ENCODE measurements around the gene P2RY11. TPM values are rescaled to one million over a fixed set of nuclear protein-coding genes. Genes with fewer than 3 reads are reported as not detected.

Gene P2RY11
- total RNA-seq, 1 experiment from 2014 or later, result 0.96 TPM

GRCh38 chr19:10141479-10141878 is 30.0 kb downstream of the P2RY11 start:
- no peak for DNase-seq (ENCODE audit: low read depth)

DNA sequence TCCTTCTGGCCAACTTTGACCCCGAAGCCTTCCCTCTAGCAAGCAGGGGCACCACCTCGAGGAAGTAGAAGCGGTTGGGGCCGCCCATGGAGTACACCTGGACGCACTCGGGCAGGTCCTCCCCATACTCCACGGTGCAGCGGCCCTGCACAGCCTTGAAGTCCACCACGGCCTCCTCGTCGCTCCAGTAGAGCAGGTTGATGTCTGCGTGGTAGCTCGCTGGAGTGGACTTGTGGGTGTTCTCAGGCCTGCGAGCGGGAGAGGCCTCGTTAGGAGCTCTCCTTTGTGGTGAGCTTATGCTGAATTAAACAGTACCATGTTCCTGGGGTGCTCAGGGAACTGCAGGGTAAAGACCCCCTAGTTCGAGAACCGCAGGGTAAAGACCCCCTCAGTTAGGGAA is 30.5 kb downstream of the P2RY11 start:
- DNase-seq (ENCODE audit: low read depth), result no peak

GRCh38 chr19:10142701-10143375 is 31.3 kb downstream of the P2RY11 start:
- no peak for DNase-seq (ENCODE audit: low read depth)

DNA sequence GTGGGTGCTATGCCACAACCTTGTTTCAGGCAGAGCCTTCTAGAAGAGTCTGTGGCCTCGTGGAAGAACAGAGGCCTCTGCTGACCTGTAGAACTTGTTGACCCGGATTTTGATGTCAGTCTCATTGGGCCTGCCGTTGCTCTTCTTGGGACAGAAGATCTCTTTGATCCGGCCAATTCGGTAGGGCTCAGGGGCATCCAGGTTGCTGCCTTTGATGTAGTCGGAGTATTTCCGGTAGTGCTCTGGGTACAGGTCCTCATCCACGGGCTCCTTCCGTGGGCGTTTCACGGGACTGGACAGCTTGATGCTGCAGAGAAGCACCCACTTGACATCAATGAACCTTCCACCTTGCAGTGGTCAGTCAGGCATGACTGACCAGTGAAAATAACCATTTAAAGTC is 32.2 kb downstream of the P2RY11 start:
- DNase-seq (ENCODE audit: low read depth), result no peak

DNA sequence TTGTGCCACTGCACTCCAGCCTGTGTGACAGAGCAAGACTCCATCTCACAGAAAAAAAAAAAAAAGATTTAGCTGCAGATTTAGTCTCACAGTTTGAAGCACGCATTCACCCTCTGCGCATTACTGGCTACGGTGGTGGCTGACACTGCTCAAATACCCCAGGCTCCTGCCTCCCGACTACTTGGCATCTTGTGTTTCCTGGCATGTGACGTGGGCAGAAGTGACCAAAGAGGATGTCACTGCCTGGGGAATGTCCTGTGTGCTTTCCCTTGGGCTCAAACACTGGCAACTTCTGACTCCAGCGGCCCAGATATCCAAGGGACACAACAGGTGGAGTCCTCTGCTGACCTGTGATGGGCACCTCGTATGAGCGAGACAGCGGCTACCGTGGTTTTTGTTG is 32.9 kb downstream of the P2RY11 start:
- no peak for DNase-seq (ENCODE audit: low read depth)

GRCh38 chr19:10145031-10145430 is 33.5 kb downstream of the P2RY11 start:
- peak; percentile 25 for DNase-seq (ENCODE audit: low read depth)

DNA sequence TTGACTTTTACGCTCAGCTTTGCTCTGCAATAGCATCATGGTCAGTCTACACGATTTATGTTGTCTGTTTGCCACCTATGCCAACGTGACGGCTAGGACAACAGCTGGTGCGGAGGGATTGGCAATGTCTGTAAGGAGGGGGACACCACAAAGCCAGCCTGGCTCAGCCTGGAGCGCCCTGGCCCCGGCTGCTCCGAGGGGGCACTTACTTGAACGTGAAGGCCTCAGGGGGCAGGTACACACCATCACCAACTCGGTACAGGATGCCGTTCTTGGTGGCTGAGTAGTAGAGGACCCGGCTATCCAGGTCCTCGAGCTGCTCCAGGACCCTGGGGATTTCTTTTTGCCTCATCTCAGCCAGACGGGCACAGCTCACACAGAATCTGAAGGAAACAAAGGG is 34.6 kb downstream of the P2RY11 start:
- DNase-seq (ENCODE audit: low read depth), result no peak

- DNase-seq (ENCODE audit: low read depth), result no peak
Observed at GRCh38 chr19:10149427-10149826, 37.9 kb downstream of the P2RY11 start.

DNA sequence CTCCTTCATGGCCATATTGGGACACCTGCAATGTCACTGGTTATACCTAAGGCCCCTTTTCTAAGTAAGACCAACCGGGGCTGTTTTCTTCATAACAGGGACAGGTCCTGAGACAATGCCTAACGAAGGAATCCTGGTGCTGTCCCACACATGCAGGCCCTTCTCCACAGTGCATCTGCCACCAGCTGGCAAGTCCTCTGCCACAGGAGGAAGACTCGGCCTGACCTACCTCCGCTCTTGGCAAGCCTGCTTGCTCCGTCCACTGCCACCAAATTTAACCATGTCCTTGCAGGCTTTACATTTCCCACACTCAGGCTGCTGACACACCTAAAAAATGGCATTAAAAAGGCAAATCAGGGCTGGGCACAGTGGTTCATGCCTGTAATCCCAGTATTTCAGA is 40.0 kb downstream of the P2RY11 start:
- DNase-seq (ENCODE audit: low read depth), result no peak

DNA sequence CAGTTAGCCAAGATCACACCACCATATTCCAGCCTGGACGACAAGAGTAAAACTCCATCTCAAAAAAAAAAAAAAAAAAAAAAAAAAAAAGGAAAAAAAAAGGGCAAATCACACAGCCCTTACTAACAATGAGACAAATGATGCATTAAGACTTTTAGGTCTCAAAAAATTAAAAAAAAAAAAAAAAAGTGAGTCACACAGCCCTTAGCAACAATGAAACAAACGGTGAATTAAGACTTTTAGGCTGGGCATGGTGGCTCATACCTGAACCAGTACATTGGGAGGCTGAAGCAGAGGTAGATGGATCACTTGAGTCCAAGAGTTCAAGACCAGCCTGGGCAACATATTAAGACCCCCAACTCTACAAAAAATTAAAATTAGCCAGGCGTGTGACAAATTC is 40.6 kb downstream of the P2RY11 start:
- DNase-seq (ENCODE audit: low read depth), result peak; percentile 50

GRCh38 chr19:10155839-10156238 is 44.3 kb downstream of the P2RY11 start:
- DNase-seq (ENCODE audit: low read depth), result peak; percentile 22

DNA sequence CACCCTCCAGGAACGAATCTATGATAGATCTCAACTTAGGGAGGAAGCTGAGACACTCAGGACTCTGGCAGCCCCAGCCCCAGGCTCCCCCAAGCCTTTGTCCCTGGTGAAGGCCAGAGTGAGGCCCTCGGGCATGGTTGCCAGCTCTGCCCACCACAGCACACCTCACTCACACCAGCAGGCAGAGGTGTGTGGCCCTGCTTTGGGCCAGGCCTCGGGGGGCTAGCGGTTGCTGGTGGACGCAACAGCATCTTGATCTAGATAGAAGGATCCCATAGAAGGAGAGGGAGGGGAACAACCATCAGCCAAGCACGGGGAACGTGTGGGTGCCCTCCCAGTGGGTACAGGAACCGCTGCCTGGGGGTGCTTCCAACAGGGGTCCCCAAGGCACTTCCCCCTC is 46.6 kb downstream of the P2RY11 start:
- DNase-seq (ENCODE audit: low read depth), result no peak

- DNase-seq (ENCODE audit: low read depth), result no peak
Observed at GRCh38 chr19:10158485-10158884, 47.0 kb downstream of the P2RY11 start.

GRCh38 chr19:10159610-10160009 is 48.1 kb downstream of the P2RY11 start:
- no peak for DNase-seq (ENCODE audit: low read depth)

- DNase-seq (ENCODE audit: low read depth), result no peak
Observed at GRCh38 chr19:10163536-10163935, 52.0 kb downstream of the P2RY11 start.

Other genes with a start within 250 kb of the P2RY11 start
- 0.39 TPM in 1 of 2 replicates, not detected in the other for gene OLFM2, start 175.2 kb upstream of the P2RY11 start, total RNA-seq (2014; rRNA removed; shearing (Covaris generic))
- not detected in 2 replicates for gene COL5A3, start 101.2 kb upstream of the P2RY11 start, total RNA-seq (2014; rRNA removed; shearing (Covaris generic))
- not detected in 2 replicates for gene RDH8, start 98.2 kb upstream of the P2RY11 start, total RNA-seq (2014; rRNA removed; shearing (Covaris generic))
- gene SHFL, start 25.4 kb upstream of the P2RY11 start, total RNA-seq (2014; rRNA removed; shearing (Covaris generic)), result 80.9 and 98.9 TPM in 2 replicates
- 0.25 TPM in 1 of 2 replicates, not detected in the other for gene ANGPTL6, start 9.0 kb upstream of the P2RY11 start, total RNA-seq (2014; rRNA removed; shearing (Covaris generic))
- 20.9 and 25.0 TPM in 2 replicates for gene PPAN, start 5.3 kb upstream of the P2RY11 start, total RNA-seq (2014; rRNA removed; shearing (Covaris generic))
- gene EIF3G, start 8.2 kb downstream of the P2RY11 start, total RNA-seq (2014; rRNA removed; shearing (Covaris generic)), result 261 and 266 TPM in 2 replicates
- gene DNMT1, start 83.3 kb downstream of the P2RY11 start, total RNA-seq (2014; rRNA removed; shearing (Covaris generic)), result 199 and 263 TPM in 2 replicates
- 7.1 and 8.3 TPM in 2 replicates for gene S1PR2, start 119.6 kb downstream of the P2RY11 start, total RNA-seq (2014; rRNA removed; shearing (Covaris generic))
- gene MRPL4, start 140.5 kb downstream of the P2RY11 start, total RNA-seq (2014; rRNA removed; shearing (Covaris generic)), result 53.8 and 96.4 TPM in 2 replicates
- 68.8 and 88.4 TPM in 2 replicates for gene ICAM1, start 159.4 kb downstream of the P2RY11 start, total RNA-seq (2014; rRNA removed; shearing (Covaris generic))
- not detected in 2 replicates for gene ICAM4, start 175.3 kb downstream of the P2RY11 start, total RNA-seq (2014; rRNA removed; shearing (Covaris generic))
- 4.4 and 6.1 TPM in 2 replicates for gene ICAM5, start 178.3 kb downstream of the P2RY11 start, total RNA-seq (2014; rRNA removed; shearing (Covaris generic))
- gene ZGLP1, start 198.1 kb downstream of the P2RY11 start, total RNA-seq (2014; rRNA removed; shearing (Covaris generic)), result 0.94 TPM in 1 of 2 replicates, not detected in the other
- 26.7 and 37.9 TPM in 2 replicates for gene FDX2, start 204.3 kb downstream of the P2RY11 start, total RNA-seq (2014; rRNA removed; shearing (Covaris generic))
- gene RAVER1, start 221.8 kb downstream of the P2RY11 start, total RNA-seq (2014; rRNA removed; shearing (Covaris generic)), result 14.3 and 33.5 TPM in 2 replicates
- gene ICAM3, start 227.9 kb downstream of the P2RY11 start, total RNA-seq (2014; rRNA removed; shearing (Covaris generic)), result not detected in 2 replicates